Activated CD4-positive, alpha-beta T cell treated with anti-CD3 and anti-CD28 coated beads for 36 hours (primary cell): Measurements from ENCODE around the gene ALKBH8. TPM values are rescaled to one million over a fixed set of nuclear protein-coding genes. Genes with fewer than 3 reads are reported as not detected.
A peak's percentile ranks its signal among the peaks of the same experiment; 100 is the strongest.
"Not testable (repeated sequence)": the region's sequence is repeated elsewhere in the genome, so short reads cannot be mapped to it uniquely, and the experiment has no call there.

Experiments used
- ATAC-seq: fragments of 200-7000 bp; cut with Tn5 transposase; one replicate; pipeline ENCODE4 v1.10.0; 2021; ENCODE audit warnings: mild to moderate bottlenecking, moderate library complexity
- CTCF ChIA-PET: fragments of 350-600 bp; sonication (Branson Sonifier 250); formaldehyde crosslinking; loops from one replicate; lab custom pipeline; 2021; ENCODE audit warnings: antibody characterized with exemption; lab: Charles Lee
- POLR2A ChIA-PET: fragments of 350-600 bp; sonication (Branson Sonifier 250); formaldehyde crosslinking; loops from one replicate; lab custom pipeline; 2021; ENCODE audit warnings: antibody characterized with exemption, inconsistent platforms; lab: Charles Lee
- DNase-seq: peaks from one replicate; pipeline ENCODE4 v3.0.0-alpha.2; 2020
- H3K27ac Mint-ChIP-seq: one replicate; pipeline ENCODE4 v1.8.0; 2021; ENCODE audit warnings: mixed read lengths
- H3K27me3 Mint-ChIP-seq: one replicate; pipeline ENCODE4 v1.8.0; 2021; ENCODE audit warnings: mixed read lengths
- H3K36me3 Mint-ChIP-seq: one replicate; pipeline ENCODE4 v1.8.0; 2021; ENCODE audit warnings: low read depth, mixed read lengths
- H3K4me1 Mint-ChIP-seq: one replicate; pipeline ENCODE4 v1.8.0; 2021; ENCODE audit warnings: mixed read lengths
- H3K4me3 Mint-ChIP-seq: one replicate; pipeline ENCODE4 v1.8.0; 2021; ENCODE audit warnings: mild to moderate bottlenecking, moderate library complexity, mixed read lengths
- H3K9me3 Mint-ChIP-seq: one replicate; pipeline ENCODE4 v1.8.0; 2021; ENCODE audit warnings: low read depth, mixed read lengths
- intact Hi-C, 2 experiments: fragments of 100-400 bp; cut with DNase I in 1 of 2; cut with micrococcal nuclease in 1 of 2; formaldehyde crosslinking; loops; one replicate each; pipeline versions ENCODE4 v1.14.2 to v1.15.1; 2022 to 2024; cut with DNase I, micrococcal nuclease
- total RNA-seq, 2 experiments: library from RNA; stranded (reverse); gene quantifications; one replicate each; pipeline ENCODE4 v1.2.3, GENCODE V29; 2021

Gene ALKBH8
- total RNA-seq, 2 experiments from 2014 or later: 11.4 to 12.6 TPM

GRCh38 chr11:107576497-107577345 lies 11.2 kb upstream of the ALKBH8 start:
- CTCF ChIA-PET: interaction anchor here (0.7 to 2.9 kb wide), 9 partner anchors 8 to 198 kb away, joined by 3 to 22 read pairs (median 5); no protein-coding TSS in a partner anchor

GRCh38 chr11:107573438-107573837 lies 7.9 kb upstream of the ALKBH8 start:
- Mint-ChIP-seq H3K27me3 (peaks cover 2% of the 10 kb centered on the region), H3K4me1 (no peaks in the 10 kb centered on the region), H3K4me3 (no peak overlapping the region), H3K27ac (no peak overlapping the region), H3K9me3 (no peaks in the 10 kb centered on the region), H3K36me3 (no peaks in the 10 kb centered on the region)
- intact Hi-C loops: no loop called here
- no peak for DNase-seq
- ChIA-PET POLR2A (no interaction called here), CTCF (interaction anchor here (0.7 to 2.9 kb wide), 7 partner anchors 10 to 329 kb away, joined by 3 to 24 read pairs (median 4); no protein-coding TSS in a partner anchor)
- ATAC-seq: no peak

More at GRCh38 chr11:107576497-107577345, 11.2 kb upstream of the ALKBH8 start:
- H3K36me3 Mint-ChIP-seq, H3K27me3 Mint-ChIP-seq, H3K27ac Mint-ChIP-seq, H3K4me3 Mint-ChIP-seq, H3K9me3 Mint-ChIP-seq, H3K4me1 Mint-ChIP-seq: not testable (repeated sequence)
- POLR2A ChIA-PET: interaction anchor here (0.6 kb wide), 1 partner anchor 211 kb away, joined by 3 read pairs; no protein-coding TSS in a partner anchor
- DNase-seq: peak; percentile 78
- peak; percentile 64 for ATAC-seq
- intact Hi-C loops: loop anchor here (1.0 to 5.0 kb wide), 6 partner anchors 27 to 322 kb away; no protein-coding TSS in a partner anchor

- Mint-ChIP-seq H3K4me3 (no peak overlapping the region), H3K27ac (no peak overlapping the region), H3K4me1 (peaks cover 14% of the 10 kb centered on the region), H3K27me3 (peaks cover 2% of the 10 kb centered on the region), H3K36me3 (no peaks in the 10 kb centered on the region), H3K9me3 (no peaks in the 10 kb centered on the region)
- ATAC-seq: no peak
- DNase-seq: no peak
- CTCF ChIA-PET: interaction anchor here (0.6 to 1.2 kb wide), 2 partner anchors 119 to 758 kb away, joined by 4 read pairs; no protein-coding TSS in a partner anchor
- intact Hi-C loops: no loop called here
- POLR2A ChIA-PET: no interaction called here
Measured at GRCh38 chr11:107570015-107570414, 4.5 kb upstream of the ALKBH8 start.

- H3K27ac Mint-ChIP-seq: no peak overlapping the region
- ChIA-PET CTCF (interaction anchor here (0.6 to 6.9 kb wide), 7 partner anchors 15 to 173 kb away, joined by 3 to 49 read pairs (median 4); no protein-coding TSS in a partner anchor), POLR2A (interaction anchor here (0.6 kb wide), 3 partner anchors 12 to 1290 kb away, joined by 3 to 7 read pairs (median 5); no protein-coding TSS in a partner anchor)
- H3K4me1 Mint-ChIP-seq: peaks cover 33% of the 10 kb centered on the region
- ATAC-seq (no peak), DNase-seq (no peak)
- no peaks in the 10 kb centered on the region for H3K36me3 Mint-ChIP-seq
- H3K4me3 Mint-ChIP-seq: no peak overlapping the region
- H3K9me3 Mint-ChIP-seq: no peaks in the 10 kb centered on the region
- H3K27me3 Mint-ChIP-seq: no peaks in the 10 kb centered on the region
- intact Hi-C loops: loop anchor here in 1 of 2 experiments (10.0 kb wide), 3 partner anchors 657 to 1027 kb away; partner anchors contain the start of genes ATM, C11orf65, EXPH5 and NPAT
Measured at GRCh38 chr11:107567739-107568335, 2.3 kb upstream of the ALKBH8 start.

- no peaks in the 10 kb centered on the region for H3K27me3 Mint-ChIP-seq
- intact Hi-C loops: loop anchor here in 1 of 2 experiments (10.0 kb wide), 3 partner anchors 658 to 1028 kb away; partner anchors contain the start of genes ATM, C11orf65, EXPH5 and NPAT
- ChIA-PET CTCF (interaction anchor here (1.0 to 6.9 kb wide), 7 partner anchors 9 to 122 kb away, joined by 3 to 49 read pairs (median 5); no protein-coding TSS in a partner anchor), POLR2A (no interaction called here)
- H3K9me3 Mint-ChIP-seq: no peaks in the 10 kb centered on the region
- DNase-seq (no peak), ATAC-seq (no peak)
- H3K27ac Mint-ChIP-seq: peak overlapping the region; percentile 98
- H3K4me3 Mint-ChIP-seq: peak overlapping the region; percentile 93
- peaks cover 5% of the 10 kb centered on the region for H3K36me3 Mint-ChIP-seq
- peaks cover 45% of the 10 kb centered on the region for H3K4me1 Mint-ChIP-seq
Measured at GRCh38 chr11:107566569-107566968, 1.0 kb upstream of the ALKBH8 start.

- Mint-ChIP-seq H3K4me3 (peak overlapping the region; percentile 93), H3K4me1 (peaks cover 50% of the 10 kb centered on the region), H3K27ac (peak overlapping the region; percentile 98)
- DNase-seq, H3K9me3 Mint-ChIP-seq, H3K27me3 Mint-ChIP-seq, POLR2A ChIA-PET, H3K36me3 Mint-ChIP-seq: not testable (repeated sequence)
- ATAC-seq: peak; percentile 24
- intact Hi-C loops: loop anchor here (1.0 to 10.0 kb wide), 12 partner anchors 26 to 1489 kb away; partner anchors contain the start of genes CWF19L2 (in 2 of the 2), AASDHPPT (in 1 of the 2), ACAT1 (in 1 of the 2) and ATM (in 1 of the 2)
- CTCF ChIA-PET: interaction anchor here (0.7 to 6.9 kb wide), 7 partner anchors 10 to 293 kb away, joined by 3 to 49 read pairs (median 4); partner anchors contain the start of gene SLC35F2
Measured at GRCh38 chr11:107565955-107566501, 493 bp upstream of the ALKBH8 start.

- ChIA-PET POLR2A (no interaction called here), CTCF (interaction anchor here (0.6 to 6.9 kb wide), 8 partner anchors 11 to 207 kb away, joined by 3 to 49 read pairs (median 5); partner anchors contain the start of gene ELMOD1)
- H3K36me3 Mint-ChIP-seq: peaks cover 9% of the 10 kb centered on the region
- H3K4me1 Mint-ChIP-seq: peaks cover 54% of the 10 kb centered on the region
- H3K27me3 Mint-ChIP-seq: no peaks in the 10 kb centered on the region
- ATAC-seq: no peak
- intact Hi-C loops: loop anchor here (1.0 to 10.0 kb wide), 14 partner anchors 27 to 1488 kb away; partner anchors contain the start of genes CWF19L2 (in 2 of the 2), AASDHPPT (in 1 of the 2), ACAT1 (in 1 of the 2) and ATM (in 1 of the 2)
- peak overlapping the region; percentile 98 for H3K27ac Mint-ChIP-seq
- no peak for DNase-seq
- H3K4me3 Mint-ChIP-seq: peak overlapping the region; percentile 93
- H3K9me3 Mint-ChIP-seq: no peaks in the 10 kb centered on the region
Measured at GRCh38 chr11:107564877-107565218, 687 bp downstream of the ALKBH8 start.

- no peaks in the 10 kb centered on the region for H3K27me3 Mint-ChIP-seq
- H3K27ac Mint-ChIP-seq: peak overlapping the region; percentile 53
- POLR2A ChIA-PET: no interaction called here
Measured at GRCh38 chr11:107563702-107564101, 1.8 kb downstream of the ALKBH8 start.

GRCh38 chr11:107562647-107563208 lies 2.8 kb downstream of the ALKBH8 start:
- peaks cover 59% of the 10 kb centered on the region for H3K4me1 Mint-ChIP-seq
- intact Hi-C loops: loop anchor here (1.0 to 10.0 kb wide), 6 partner anchors 127 to 1105 kb away; partner anchors contain the start of genes ATM (in 1 of the 2), C11orf65 (in 1 of the 2), DDX10 (in 1 of the 2) and EXPH5 (in 1 of the 2)
- peak; percentile 43 for ATAC-seq
- CTCF ChIA-PET: interaction anchor here (0.5 to 6.9 kb wide), 12 partner anchors 10 to 336 kb away, joined by 3 to 49 read pairs (median 5); partner anchors contain the start of gene CWF19L2
- no peaks in the 10 kb centered on the region for H3K9me3 Mint-ChIP-seq
- peaks cover 21% of the 10 kb centered on the region for H3K36me3 Mint-ChIP-seq
- POLR2A ChIA-PET: interaction anchor here (0.5 to 0.8 kb wide), 4 partner anchors 19 to 212 kb away, joined by 3 to 9 read pairs (median 3); no protein-coding TSS in a partner anchor
- peak overlapping the region; percentile 90 for H3K27ac Mint-ChIP-seq
- H3K4me3 Mint-ChIP-seq: peak overlapping the region; percentile 39
- H3K27me3 Mint-ChIP-seq: no peaks in the 10 kb centered on the region
- no peak for DNase-seq

More at GRCh38 chr11:107563702-107564101, 1.8 kb downstream of the ALKBH8 start:
- DNase-seq (peak; percentile 56), ATAC-seq (no peak)
- peak overlapping the region; percentile 16 for H3K4me3 Mint-ChIP-seq
- H3K9me3 Mint-ChIP-seq: no peaks in the 10 kb centered on the region
- H3K4me1 Mint-ChIP-seq: peaks cover 61% of the 10 kb centered on the region
- intact Hi-C loops: loop anchor here (1.0 to 10.0 kb wide), 10 partner anchors 107 to 1104 kb away; partner anchors contain the start of genes ATM (in 1 of the 2), C11orf65 (in 1 of the 2), CUL5 (in 1 of the 2) and CWF19L2 (in 1 of the 2)
- peaks cover 21% of the 10 kb centered on the region for H3K36me3 Mint-ChIP-seq
- CTCF ChIA-PET: interaction anchor here (0.6 to 6.9 kb wide), 13 partner anchors 9 to 234 kb away, joined by 3 to 49 read pairs (median 5); partner anchors contain the start of genes CWF19L2 and ELMOD1

- H3K36me3 Mint-ChIP-seq: peaks cover 21% of the 10 kb centered on the region
- ATAC-seq (no peak), DNase-seq (peak; percentile 22)
- POLR2A ChIA-PET: no interaction called here
- no peaks in the 10 kb centered on the region for H3K9me3 Mint-ChIP-seq
- peaks cover 57% of the 10 kb centered on the region for H3K4me1 Mint-ChIP-seq
- peak overlapping the region; percentile 69 for H3K27ac Mint-ChIP-seq
- H3K4me3 Mint-ChIP-seq: no peak overlapping the region
- no peaks in the 10 kb centered on the region for H3K27me3 Mint-ChIP-seq
- CTCF ChIA-PET: no interaction called here
- intact Hi-C loops: loop anchor here in 1 of 2 experiments (5.0 to 10.0 kb wide), 5 partner anchors 211 to 1106 kb away; partner anchors contain the start of genes ATM, C11orf65, DDX10 and EXPH5
Measured at GRCh38 chr11:107561688-107562087, 3.8 kb downstream of the ALKBH8 start.
